K562 (cell line): ENCODE data around the gene CWC22. TPM values are rescaled to one million over a fixed set of nuclear protein-coding genes. Genes with fewer than 3 reads are reported as not detected.

Experiments used
- ATAC-seq: fragments of 200-7000 bp; cut with Tn5 transposase; 3 replicates; pipeline ENCODE4 v1.9.1; 2020; ENCODE audit warnings: moderate library complexity
- BruUV-seq: library from RNA; stranded (reverse); fragments of 400-500 nt; replicated peaks from 2 replicates; lab custom pipeline; 2021; lab: Mats Ljungman, UMichigan
- CTCF ChIA-PET: fragments of 300-600 bp; formaldehyde crosslinking; extraction: SDS; loops from one replicate; lab custom pipeline; 2021; ENCODE audit warnings: low intra/inter-chr PET ratio; lab: Yijun Ruan, JAX
- POLR2A ChIA-PET: fragments of 300-600, 350-650 bp; sonication (Branson Sonifier 250); formaldehyde crosslinking; extraction: SDS; loops from one replicate; lab custom pipeline; 2021; ENCODE audit warnings: antibody characterized with exemption, inconsistent platforms; lab: Yijun Ruan, JAX
- DNase-seq, 4 experiments: peaks; one replicate each; pipeline versions ENCODE4 v3.0.0 to v3.0.0-alpha.2; 2011 to 2018; ENCODE audit warnings: low spot score in 3 of 4, mixed read lengths in 3 of 4; ENCODE audit errors: extremely low read depth in 1 of 4
- FAIRE-seq: peaks from 2 replicates; lab custom pipeline; 2011; peaks lifted over from hg19 to GRCh38; lab: Jason Lieb, UNC
- H2AFZ ChIP-seq: 2 replicates; pipeline ENCODE4 v1.6.0; 2011; ENCODE audit warnings: low read depth, low read length, control low read depth, inconsistent platforms
- H3K27ac ChIP-seq: fragments of 200-600 bp; 3 replicates; pipeline ENCODE4 v1.8.0; 2011; ENCODE audit warnings: low read depth, mild to moderate bottlenecking, control low read depth, inconsistent platforms, low read length, moderate library complexity, mixed read lengths; ENCODE audit errors: extremely low read depth
- H3K27me3 ChIP-seq, 2 experiments: fragments of 300-600 bp in 1 of 2; 2 replicates in 1 of 2; 3 replicates in 1 of 2; pipeline versions ENCODE4 v1.6.0 to v1.8.0; 2011; ENCODE audit warnings: inconsistent platforms in 2 of 2, low read length in 2 of 2, mild to moderate bottlenecking in 1 of 2, mixed read lengths in 1 of 2, moderate library complexity in 1 of 2; ENCODE audit not compliant: control insufficient read depth in 2 of 2, insufficient read depth in 2 of 2
- H3K36me3 ChIP-seq: fragments of 300-600 bp; 3 replicates; pipeline ENCODE4 v1.8.0; 2011; ENCODE audit warnings: mild to moderate bottlenecking, low read length, inconsistent platforms; ENCODE audit not compliant: control insufficient read depth, insufficient read depth
- H3K4me1 ChIP-seq, 2 experiments: fragments of 200-600 bp in 1 of 2; replicated peaks in 1 of 2; 2 replicates in 1 of 2; 3 replicates in 1 of 2; pipeline versions ENCODE4 v1.5.1 to v1.8.0; 2011; ENCODE audit warnings: inconsistent platforms in 2 of 2, low read length in 2 of 2, mild to moderate bottlenecking in 1 of 2, mixed read lengths in 1 of 2, moderate library complexity in 1 of 2; ENCODE audit not compliant: control insufficient read depth in 2 of 2, insufficient read depth in 2 of 2
- H3K4me2 ChIP-seq: 2 replicates; pipeline ENCODE4 v1.6.1; 2011; ENCODE audit warnings: low read length, control low read depth, inconsistent platforms, mixed read lengths; ENCODE audit not compliant: insufficient read depth
- H3K4me3 ChIP-seq: fragments of 200-600 bp; sonication (generic), shearing (Covaris generic); 2 replicates; pipeline ENCODE4 v1.5.1; 2016; ENCODE audit warnings: control low read depth, inconsistent platforms
- H3K79me2 ChIP-seq: fragments of 200-600 bp; 3 replicates; pipeline ENCODE4 v1.8.0; 2011; ENCODE audit warnings: low read length, inconsistent platforms; ENCODE audit not compliant: control insufficient read depth, insufficient read depth
- H3K9ac ChIP-seq, 2 experiments: 2 replicates each; pipeline versions ENCODE4 v1.6.0 to v1.6.1; 2011; ENCODE audit warnings: low read depth in 2 of 2, low read length in 2 of 2, control low read depth in 1 of 2, inconsistent platforms in 1 of 2, mild to moderate bottlenecking in 1 of 2, mixed read lengths in 1 of 2; ENCODE audit not compliant: insufficient read depth in 1 of 2
- H3K9me1 ChIP-seq: one replicate; pipeline ENCODE4 v1.6.0; 2011; ENCODE audit warnings: inconsistent platforms, mild to moderate bottlenecking, low read length, moderate library complexity; ENCODE audit not compliant: control insufficient read depth, insufficient read depth
- H3K9me3 ChIP-seq: replicated peaks from 2 replicates; pipeline ENCODE4 v1.5.1; 2011; ENCODE audit warnings: low read depth, low read length, inconsistent platforms; ENCODE audit not compliant: control insufficient read depth, insufficient read depth
- H4K20me1 ChIP-seq: replicated peaks from 2 replicates; pipeline ENCODE4 v1.6.1; 2011; ENCODE audit warnings: low read length, inconsistent platforms, mixed read lengths; ENCODE audit not compliant: control insufficient read depth, insufficient read depth
- DDX20 ChIP-seq: fragments of 450-650 bp; IDR thresholded peaks from 2 replicates; pipeline ENCODE4 v1.6.1; 2016; ENCODE audit warnings: missing genetic modification characterization, low read depth, mild to moderate bottlenecking, missing compliant biosample characterization, moderate library complexity
- ELF1 ChIP-seq: fragments of 200-800 bp; sonication (Bioruptor generic); IDR thresholded peaks from 2 replicates; pipeline ENCODE4 v1.6.1; 2016; ENCODE audit warnings: missing genetic modification characterization, missing compliant biosample characterization
- ETV5 ChIP-seq: sonication (generic); formaldehyde crosslinking; IDR thresholded peaks from 2 replicates; pipeline ENCODE4 v1.4.0; 2020; ENCODE audit warnings: low read depth, mild to moderate bottlenecking, missing genetic modification reagents
- HNRNPK ChIP-seq: fragments of 200-400 bp; formaldehyde crosslinking; IDR thresholded peaks from one replicate; pipeline ENCODE4 v1.6.1; 2018; ENCODE audit warnings: mild to moderate bottlenecking, low read depth, low read length; ENCODE audit not compliant: poor library complexity, severe bottlenecking
- HNRNPUL1 ChIP-seq: fragments of 200-400 bp; formaldehyde crosslinking; IDR thresholded peaks from 2 replicates; pipeline ENCODE4 v1.6.1; 2017; ENCODE audit warnings: low read length
- MAZ ChIP-seq, 2 experiments: fragments of 450-650 bp in 1 of 2; sonication (generic) in 1 of 2; formaldehyde crosslinking; IDR thresholded peaks in 1 of 2; conservative IDR thresholded peaks in 1 of 2; 2 replicates each; pipeline versions ENCODE4 v1.4.0 to v1.5.0; 2020; ENCODE audit warnings: mild to moderate bottlenecking in 1 of 2, missing genetic modification reagents in 1 of 2
- SLC30A9 ChIP-seq: fragments of 250-450 bp; sonication (Bioruptor Pico); IDR thresholded peaks from 2 replicates; pipeline ENCODE4 v1.8.0; 2022; ENCODE audit warnings: mild to moderate bottlenecking, moderate library complexity
- SMARCA4 ChIP-seq: fragments of 450-650 bp; IDR thresholded peaks from 2 replicates; pipeline ENCODE4 v1.6.1; 2016
- STAT5A ChIP-seq: IDR thresholded peaks from 2 replicates; pipeline ENCODE4 v1.6.1; 2012; ENCODE audit warnings: low read length, inconsistent platforms, borderline replicate concordance
- ZNF146 ChIP-seq: IDR thresholded peaks from one replicate; pipeline ENCODE4 v1.6.1; 2018; ENCODE audit warnings: missing compliant biosample characterization; ENCODE audit not compliant: unreplicated experiment
- WGBS: fragments of 100-300 bp; shearing (Covaris generic); methylation state at CpG from one replicate; pipeline ENCODE4 v1.1.6; 2016; ENCODE audit warnings: low coverage, mixed read lengths; ENCODE audit not compliant: insufficient coverage; ENCODE audit errors: missing lambda C conversion rate; 5-methylcytosine and 5-hydroxymethylcytosine counted together
- in situ Hi-C: fragments of 300-500 bp; cut with MboI; formaldehyde crosslinking; loops from 4 replicates; pipeline ENCODE4 v1.15.0; 2018; ENCODE audit warnings: inconsistent platforms, mixed read lengths
- intact Hi-C: fragments of 100-400 bp; cut with micrococcal nuclease; formaldehyde crosslinking; loops from 2 replicates; pipeline ENCODE4 v1.14.2; 2022
- polyA plus RNA-seq, 8 experiments: library from polyadenylated mRNA; depleted of rRNA in 4 of 8; stranded (reverse) in 5 of 8; unstranded in 3 of 8; fragments of >200 nt; fragmentation: Nextera tagmentation in 2 of 8; fragmentation: Illumina TruSeq in 1 of 8; extraction: Ambion mirVana in 2 of 8; extraction: Trizol in 1 of 8; gene quantifications; 2 replicates each; pipeline versions ENCODE4 v1.2.1 to v1.2.3, GENCODE V29; 2011 to 2014; ENCODE audit warnings: inconsistent platforms in 1 of 8, missing spikeins in 1 of 8
- total RNA-seq, 7 experiments: library from RNA; depleted of rRNA in 6 of 7; stranded (reverse); fragments of >200 nt in 6 of 7; fragmentation: Illumina TruSeq in 2 of 7; extraction: Trizol in 2 of 7; gene quantifications; 2 replicates each; pipeline versions ENCODE4 v1.2.1 to v1.2.3, GENCODE V29; 2011 to 2021; ENCODE audit warnings: low replicate concordance in 1 of 7
- TF ChIP-seq, protein P1 (sequence below): IDR thresholded peaks from 3 replicates; pipeline ENCODE4 v1.6.1; 2011; ENCODE audit warnings: borderline replicate concordance, mild to moderate bottlenecking; ENCODE audit not compliant: insufficient read length, insufficient read depth
- TF ChIP-seq, protein P2 (sequence below): fragments of 200-400 bp; formaldehyde crosslinking; IDR thresholded peaks from 2 replicates; pipeline ENCODE4 v1.6.1; 2017; ENCODE audit warnings: mild to moderate bottlenecking, low read depth, low read length, moderate library complexity
- TF ChIP-seq, protein P3 (sequence below): fragments of 250-450 bp; sonication (Bioruptor Pico); IDR thresholded peaks from 2 replicates; pipeline ENCODE4 v1.4.0; 2020

The CWC22 gene
- total and polyA plus RNA-seq, 9 of the 15 experiments (the other 6 are each of a cell fraction or from before 2014, with no cell fraction given): 14.5 to 54.2 (median 36.7) TPM

DNA sequence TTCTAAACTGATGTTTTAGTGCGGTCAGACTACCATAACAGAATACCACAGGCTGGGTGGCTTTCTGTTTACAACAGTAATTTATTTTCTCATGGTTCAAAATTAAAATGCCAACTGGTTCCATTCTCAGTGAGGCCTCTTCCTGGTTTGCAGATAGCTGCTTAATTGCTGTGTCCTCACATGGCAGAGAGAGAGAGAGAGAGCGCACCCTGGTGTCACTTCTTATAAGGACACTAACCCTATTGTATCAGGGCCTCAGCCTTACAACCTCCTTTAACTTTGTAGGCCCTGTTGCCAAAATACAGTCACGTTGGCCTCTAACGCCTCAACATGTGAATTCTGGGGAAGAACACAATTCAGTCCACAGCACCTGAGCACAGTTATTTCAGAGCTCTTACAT is 108.2 kb downstream of the CWC22 start:
- H3K9me1 ChIP-seq: no peaks in the 10 kb centered on the region
- in situ Hi-C loops: no loop called here
- H3K9ac ChIP-seq: no peak overlapping the region
- H3K4me1 ChIP-seq: no peaks in the 10 kb centered on the region
- no peak overlapping the region for H3K27ac ChIP-seq
- H3K4me2 ChIP-seq: no peak overlapping the region
- POLR2A ChIA-PET: interaction anchor here (0.6 to 1.1 kb wide), 2 partner anchors 12 to 23 kb away, joined by 3 to 4 read pairs; no protein-coding TSS in a partner anchor
- ATAC-seq (peak; percentile 100), FAIRE-seq (peak; percentile 85), DNase-seq (peak; percentile 24 to 74 (median 30))
- no TSS peak for BruUV-seq
- intact Hi-C loops: loop anchor here (1.0 to 5.0 kb wide), 2 partner anchors 57 to 152 kb away; no protein-coding TSS in a partner anchor
- no peaks in the 10 kb centered on the region for H4K20me1 ChIP-seq
- H3K4me3 ChIP-seq: no peak overlapping the region
- no peaks in the 10 kb centered on the region for H3K27me3 ChIP-seq
- no peaks in the 10 kb centered on the region for H3K79me2 ChIP-seq
- H2AFZ ChIP-seq: peak overlapping the region; percentile 66
- no peaks in the 10 kb centered on the region for H3K9me3 ChIP-seq
- no peaks in the 10 kb centered on the region for H3K36me3 ChIP-seq
- CTCF ChIA-PET: no interaction called here
- 8% methylated on average over 4 of the region's 4 CpGs for WGBS
- TF ChIP-seq, protein P1, sequence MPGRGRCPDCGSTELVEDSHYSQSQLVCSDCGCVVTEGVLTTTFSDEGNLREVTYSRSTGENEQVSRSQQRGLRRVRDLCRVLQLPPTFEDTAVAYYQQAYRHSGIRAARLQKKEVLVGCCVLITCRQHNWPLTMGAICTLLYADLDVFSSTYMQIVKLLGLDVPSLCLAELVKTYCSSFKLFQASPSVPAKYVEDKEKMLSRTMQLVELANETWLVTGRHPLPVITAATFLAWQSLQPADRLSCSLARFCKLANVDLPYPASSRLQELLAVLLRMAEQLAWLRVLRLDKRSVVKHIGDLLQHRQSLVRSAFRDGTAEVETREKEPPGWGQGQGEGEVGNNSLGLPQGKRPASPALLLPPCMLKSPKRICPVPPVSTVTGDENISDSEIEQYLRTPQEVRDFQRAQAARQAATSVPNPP: no peak
- TF ChIP-seq HNRNPUL1: no peak
- TF ChIP-seq ETV5: no peak
- no peak for TF ChIP-seq SMARCA4
- TF ChIP-seq MAZ (CRISPR knock-in tag; conservative IDR thresholded peaks at IDR 0.05 in 1 of 2, IDR thresholded peaks at IDR 0.05 in 1 of 2): peak in 1 of 2 experiments; percentile 35; a peak in 1 of 4 replicates
- no peak for TF ChIP-seq HNRNPK
- peak; percentile 53; the same call in 1 of the 2 replicates for TF ChIP-seq ELF1 (tag)
- no peak for TF ChIP-seq SLC30A9 (CRISPR knock-in tag)
- TF ChIP-seq STAT5A: no peak
- TF ChIP-seq, protein P2, sequence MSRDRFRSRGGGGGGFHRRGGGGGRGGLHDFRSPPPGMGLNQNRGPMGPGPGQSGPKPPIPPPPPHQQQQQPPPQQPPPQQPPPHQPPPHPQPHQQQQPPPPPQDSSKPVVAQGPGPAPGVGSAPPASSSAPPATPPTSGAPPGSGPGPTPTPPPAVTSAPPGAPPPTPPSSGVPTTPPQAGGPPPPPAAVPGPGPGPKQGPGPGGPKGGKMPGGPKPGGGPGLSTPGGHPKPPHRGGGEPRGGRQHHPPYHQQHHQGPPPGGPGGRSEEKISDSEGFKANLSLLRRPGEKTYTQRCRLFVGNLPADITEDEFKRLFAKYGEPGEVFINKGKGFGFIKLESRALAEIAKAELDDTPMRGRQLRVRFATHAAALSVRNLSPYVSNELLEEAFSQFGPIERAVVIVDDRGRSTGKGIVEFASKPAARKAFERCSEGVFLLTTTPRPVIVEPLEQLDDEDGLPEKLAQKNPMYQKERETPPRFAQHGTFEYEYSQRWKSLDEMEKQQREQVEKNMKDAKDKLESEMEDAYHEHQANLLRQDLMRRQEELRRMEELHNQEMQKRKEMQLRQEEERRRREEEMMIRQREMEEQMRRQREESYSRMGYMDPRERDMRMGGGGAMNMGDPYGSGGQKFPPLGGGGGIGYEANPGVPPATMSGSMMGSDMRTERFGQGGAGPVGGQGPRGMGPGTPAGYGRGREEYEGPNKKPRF: no peak
- TF ChIP-seq DDX20 (tag): no peak
- no peak for TF ChIP-seq ZNF146 (CRISPR knock-in tag)
- TF ChIP-seq, protein P3, sequence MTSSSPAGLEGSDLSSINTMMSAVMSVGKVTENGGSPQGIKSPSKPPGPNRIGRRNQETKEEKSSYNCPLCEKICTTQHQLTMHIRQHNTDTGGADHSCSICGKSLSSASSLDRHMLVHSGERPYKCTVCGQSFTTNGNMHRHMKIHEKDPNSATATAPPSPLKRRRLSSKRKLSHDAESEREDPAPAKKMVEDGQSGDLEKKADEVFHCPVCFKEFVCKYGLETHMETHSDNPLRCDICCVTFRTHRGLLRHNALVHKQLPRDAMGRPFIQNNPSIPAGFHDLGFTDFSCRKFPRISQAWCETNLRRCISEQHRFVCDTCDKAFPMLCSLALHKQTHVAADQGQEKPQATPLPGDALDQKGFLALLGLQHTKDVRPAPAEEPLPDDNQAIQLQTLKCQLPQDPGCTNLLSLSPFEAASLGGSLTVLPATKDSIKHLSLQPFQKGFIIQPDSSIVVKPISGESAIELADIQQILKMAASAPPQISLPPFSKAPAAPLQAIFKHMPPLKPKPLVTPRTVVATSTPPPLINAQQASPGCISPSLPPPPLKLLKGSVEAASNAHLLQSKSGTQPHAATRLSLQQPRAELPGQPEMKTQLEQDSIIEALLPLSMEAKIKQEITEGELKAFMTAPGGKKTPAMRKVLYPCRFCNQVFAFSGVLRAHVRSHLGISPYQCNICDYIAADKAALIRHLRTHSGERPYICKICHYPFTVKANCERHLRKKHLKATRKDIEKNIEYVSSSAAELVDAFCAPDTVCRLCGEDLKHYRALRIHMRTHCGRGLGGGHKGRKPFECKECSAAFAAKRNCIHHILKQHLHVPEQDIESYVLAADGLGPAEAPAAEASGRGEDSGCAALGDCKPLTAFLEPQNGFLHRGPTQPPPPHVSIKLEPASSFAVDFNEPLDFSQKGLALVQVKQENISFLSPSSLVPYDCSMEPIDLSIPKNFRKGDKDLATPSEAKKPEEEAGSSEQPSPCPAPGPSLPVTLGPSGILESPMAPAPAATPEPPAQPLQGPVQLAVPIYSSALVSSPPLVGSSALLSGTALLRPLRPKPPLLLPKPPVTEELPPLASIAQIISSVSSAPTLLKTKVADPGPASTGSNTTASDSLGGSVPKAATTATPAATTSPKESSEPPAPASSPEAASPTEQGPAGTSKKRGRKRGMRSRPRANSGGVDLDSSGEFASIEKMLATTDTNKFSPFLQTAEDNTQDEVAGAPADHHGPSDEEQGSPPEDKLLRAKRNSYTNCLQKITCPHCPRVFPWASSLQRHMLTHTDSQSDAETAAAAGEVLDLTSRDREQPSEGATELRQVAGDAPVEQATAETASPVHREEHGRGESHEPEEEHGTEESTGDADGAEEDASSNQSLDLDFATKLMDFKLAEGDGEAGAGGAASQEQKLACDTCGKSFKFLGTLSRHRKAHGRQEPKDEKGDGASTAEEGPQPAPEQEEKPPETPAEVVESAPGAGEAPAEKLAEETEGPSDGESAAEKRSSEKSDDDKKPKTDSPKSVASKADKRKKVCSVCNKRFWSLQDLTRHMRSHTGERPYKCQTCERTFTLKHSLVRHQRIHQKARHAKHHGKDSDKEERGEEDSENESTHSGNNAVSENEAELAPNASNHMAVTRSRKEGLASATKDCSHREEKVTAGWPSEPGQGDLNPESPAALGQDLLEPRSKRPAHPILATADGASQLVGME (CRISPR knock-in tag): no peak
